ENCODE data around the gene ZNF792.

GRCh38 chr19:34999498-35000337 is 35.7 kb upstream of the ZNF792 start, which contains the start of gene GRAMD1A:
- TF ChIP-seq, protein P1, sequence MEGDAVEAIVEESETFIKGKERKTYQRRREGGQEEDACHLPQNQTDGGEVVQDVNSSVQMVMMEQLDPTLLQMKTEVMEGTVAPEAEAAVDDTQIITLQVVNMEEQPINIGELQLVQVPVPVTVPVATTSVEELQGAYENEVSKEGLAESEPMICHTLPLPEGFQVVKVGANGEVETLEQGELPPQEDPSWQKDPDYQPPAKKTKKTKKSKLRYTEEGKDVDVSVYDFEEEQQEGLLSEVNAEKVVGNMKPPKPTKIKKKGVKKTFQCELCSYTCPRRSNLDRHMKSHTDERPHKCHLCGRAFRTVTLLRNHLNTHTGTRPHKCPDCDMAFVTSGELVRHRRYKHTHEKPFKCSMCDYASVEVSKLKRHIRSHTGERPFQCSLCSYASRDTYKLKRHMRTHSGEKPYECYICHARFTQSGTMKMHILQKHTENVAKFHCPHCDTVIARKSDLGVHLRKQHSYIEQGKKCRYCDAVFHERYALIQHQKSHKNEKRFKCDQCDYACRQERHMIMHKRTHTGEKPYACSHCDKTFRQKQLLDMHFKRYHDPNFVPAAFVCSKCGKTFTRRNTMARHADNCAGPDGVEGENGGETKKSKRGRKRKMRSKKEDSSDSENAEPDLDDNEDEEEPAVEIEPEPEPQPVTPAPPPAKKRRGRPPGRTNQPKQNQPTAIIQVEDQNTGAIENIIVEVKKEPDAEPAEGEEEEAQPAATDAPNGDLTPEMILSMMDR (IDR thresholded peaks at IDR 0.05) = no peak
- peak; percentile 14 to 67 for TF ChIP-seq POLR2A (IDR thresholded peaks at IDR 0.05)
